A549 (cell line): ENCODE results near the gene ASCL2. TPM values are rescaled to one million over a fixed set of nuclear protein-coding genes. Genes with fewer than 3 reads are reported as not detected.

Experiments used
- ATAC-seq, 2 experiments: fragments of 200-7000 bp in 1 of 2; fragments of >200 bp in 1 of 2; cut with Nextera tagmentation in 1 of 2; cut with Tn5 transposase in 1 of 2; 3 replicates each; pipeline versions ENCODE4 v1.8.0 to v1.9.1; 2018 to 2020; ENCODE audit warnings: mild to moderate bottlenecking in 1 of 2, moderate library complexity in 1 of 2
- CTCF ChIA-PET: fragments of 300-600 bp; sonication (Branson Sonifier 250); formaldehyde crosslinking; extraction: SDS; loops from one replicate; lab custom pipeline; 2021; ENCODE audit warnings: antibody characterized with exemption, inconsistent platforms; lab: Yijun Ruan, JAX
- POLR2A ChIA-PET: fragments of 350-600 bp; formaldehyde crosslinking; extraction: SDS; loops from one replicate; lab custom pipeline; 2021; ENCODE audit warnings: antibody characterized with exemption, inconsistent platforms; lab: Yijun Ruan, JAX
- DNase-seq, 2 experiments: peaks; one replicate each; pipeline versions ENCODE4 v3.0.0 to v3.0.0-alpha.2; 2011 to 2016; ENCODE audit warnings: low read depth in 1 of 2, low spot score in 1 of 2
- FAIRE-seq: peaks from 2 replicates; lab custom pipeline; 2011; peaks lifted over from hg19 to GRCh38; lab: Jason Lieb, UNC
- H3K27ac ChIP-seq, 2 experiments: fragments of >200 bp; sonication (Bioruptor Twin); formaldehyde crosslinking; 3 replicates each; pipeline ENCODE4 v1.5.1; 2016 to 2017
- H3K4me1 ChIP-seq: fragments of >200 bp; sonication (Bioruptor Twin); formaldehyde crosslinking; 3 replicates; pipeline ENCODE4 v1.6.1; 2016
- H3K4me2 ChIP-seq: fragments of >200 bp; sonication (Bioruptor Twin); formaldehyde crosslinking; 3 replicates; pipeline ENCODE4 v1.6.1; 2016
- H3K4me3 ChIP-seq: fragments of >200 bp; sonication (Bioruptor Twin); formaldehyde crosslinking; 3 replicates; pipeline ENCODE4 v1.5.1; 2016
- H3K9me3 ChIP-seq: fragments of >200 bp; sonication (Bioruptor Twin); formaldehyde crosslinking; 3 replicates; pipeline ENCODE4 v1.6.1; 2016
- CBX2 ChIP-seq: fragments of 200-600 bp; sonication (generic); IDR thresholded peaks from 2 replicates; pipeline ENCODE4 v1.6.1; 2016; ENCODE audit warnings: low read depth, mild to moderate bottlenecking, borderline replicate concordance
- CEBPB ChIP-seq, 2 experiments: fragments of >200 bp in 1 of 2; sonication (Bioruptor Twin) in 1 of 2; formaldehyde crosslinking in 1 of 2; IDR thresholded peaks; 2 replicates each; pipeline ENCODE4 v1.6.1; 2012 to 2016
- CHD2 ChIP-seq: fragments of 150-350 bp; IDR thresholded peaks from 2 replicates; pipeline ENCODE4 v1.6.1; 2014; ENCODE audit warnings: low read length; ENCODE audit not compliant: partially characterized antibody
- CHD4 ChIP-seq: fragments of 200-600 bp; sonication (generic); IDR thresholded peaks from 2 replicates; pipeline ENCODE4 v1.6.1; 2016; ENCODE audit warnings: antibody characterized with exemption, mild to moderate bottlenecking, borderline replicate concordance
- EHMT2 ChIP-seq: fragments of 200-600 bp; sonication (generic); IDR thresholded peaks from 2 replicates; pipeline ENCODE4 v1.6.1; 2016; ENCODE audit warnings: antibody characterized with exemption, low read depth, mild to moderate bottlenecking, moderate library complexity
- ELK1 ChIP-seq: fragments of 150-350 bp; IDR thresholded peaks from 2 replicates; pipeline ENCODE4 v1.6.1; 2014; ENCODE audit warnings: low read depth, mild to moderate bottlenecking, low read length
- ESRRA ChIP-seq: fragments of 150-350 bp; IDR thresholded peaks from 2 replicates; pipeline ENCODE4 v1.6.1; 2014; ENCODE audit warnings: mild to moderate bottlenecking, low read length, borderline replicate concordance
- GATA3 ChIP-seq: IDR thresholded peaks from 2 replicates; pipeline ENCODE4 v1.6.1; 2012; ENCODE audit warnings: borderline replicate concordance
- HOXB13 ChIP-seq: fragments of 250-450 bp; sonication (Bioruptor Pico); IDR thresholded peaks from 2 replicates; pipeline ENCODE4 v1.5.0; 2020; ENCODE audit warnings: low read depth, mild to moderate bottlenecking, moderate library complexity
- JUN ChIP-seq, 2 experiments: fragments of >200 bp; sonication (Bioruptor Twin); formaldehyde crosslinking; IDR thresholded peaks; 2 replicates in 1 of 2; 3 replicates in 1 of 2; pipeline ENCODE4 v1.6.1; 2016 to 2017
- KDM1A ChIP-seq: fragments of 200-600 bp; sonication (generic); IDR thresholded peaks from 2 replicates; pipeline ENCODE4 v1.6.1; 2016; ENCODE audit warnings: low read depth, mild to moderate bottlenecking
- KDM5A ChIP-seq: fragments of 200-600 bp; sonication (generic); IDR thresholded peaks from 2 replicates; pipeline ENCODE4 v1.6.1; 2016; ENCODE audit warnings: antibody characterized with exemption, mild to moderate bottlenecking
- MAZ ChIP-seq: fragments of 150-350 bp; IDR thresholded peaks from 2 replicates; pipeline ENCODE4 v1.6.1; 2014; ENCODE audit warnings: antibody characterized with exemption, low read depth, low read length, borderline replicate concordance
- MYC ChIP-seq: IDR thresholded peaks from 2 replicates; pipeline ENCODE4 v1.6.1; 2012; ENCODE audit warnings: mild to moderate bottlenecking, inconsistent platforms, low read length, improper control_type of control experiment, borderline replicate concordance
- NFE2L2 ChIP-seq: fragments of 150-350 bp; conservative IDR thresholded peaks from 2 replicates; pipeline ENCODE4 v1.6.1; 2014; ENCODE audit warnings: low read length
- POLR2A ChIP-seq: IDR thresholded peaks from 2 replicates; pipeline ENCODE4 v1.6.1; 2012; ENCODE audit warnings: mild to moderate bottlenecking, low read length
- POLR2AphosphoS2 ChIP-seq: conservative IDR thresholded peaks from 2 replicates; pipeline ENCODE4 v1.6.1; 2012; ENCODE audit warnings: low read length, improper control_type of control experiment, inconsistent platforms
- RARB ChIP-seq: fragments of 250-450 bp; sonication (Bioruptor Pico); IDR thresholded peaks from 2 replicates; pipeline ENCODE4 v1.8.0; 2021; ENCODE audit warnings: mild to moderate bottlenecking, moderate library complexity
- RFX5 ChIP-seq: fragments of 450-650 bp; IDR thresholded peaks from 2 replicates; pipeline ENCODE4 v1.7.1; 2014; ENCODE audit warnings: antibody characterized with exemption, mild to moderate bottlenecking, moderate library complexity
- TP53 ChIP-seq: fragments of 250-450 bp; sonication (Bioruptor Pico); IDR thresholded peaks from 2 replicates; pipeline ENCODE4 v1.5.0; 2021; ENCODE audit warnings: mild to moderate bottlenecking, moderate library complexity
- ZC3H11A ChIP-seq: fragments of 450-650 bp; IDR thresholded peaks from 2 replicates; pipeline ENCODE4 v1.6.1; 2014; ENCODE audit warnings: antibody characterized with exemption, mild to moderate bottlenecking
- ZNF302 ChIP-seq: fragments of 250-450 bp; sonication (Bioruptor Pico); IDR thresholded peaks from 2 replicates; pipeline ENCODE4 v1.9.0; 2021; ENCODE audit warnings: inconsistent platforms, mild to moderate bottlenecking, moderate library complexity
- WGBS: methylation state at CpG from one replicate; pipeline ENCODE4 v1.1.6; 2017; ENCODE audit errors: missing lambda C conversion rate; 5-methylcytosine and 5-hydroxymethylcytosine counted together
- polyA plus RNA-seq, 4 experiments: library from polyadenylated mRNA; depleted of rRNA in 3 of 4; stranded (reverse); fragments of >200 nt; fragmentation: RNase III in 1 of 4; extraction: RNeasy Plus Mini Kit Qiagen cat#74134 plus additional on column Dnase treatment in 1 of 4; gene quantifications; 2 replicates in 3 of 4; 3 replicates in 1 of 4; pipeline ENCODE4 v1.2.3, GENCODE V29; 2011 to 2017
- TF ChIP-seq, protein P1 (sequence below): fragments of >200 bp; sonication (Bioruptor Twin); formaldehyde crosslinking; IDR thresholded peaks from 3 replicates; pipeline ENCODE4 v1.6.1; 2016
- TF ChIP-seq, protein P2 (sequence below): fragments of 250-450 bp; sonication (Bioruptor Pico); IDR thresholded peaks from 2 replicates; pipeline ENCODE4 v1.5.0; 2021; ENCODE audit warnings: mild to moderate bottlenecking, moderate library complexity, borderline replicate concordance

ASCL2 gene
- polyA plus RNA-seq, 2 of the 4 experiments (the other 2 are of a cell fraction) = not detected

DNA sequence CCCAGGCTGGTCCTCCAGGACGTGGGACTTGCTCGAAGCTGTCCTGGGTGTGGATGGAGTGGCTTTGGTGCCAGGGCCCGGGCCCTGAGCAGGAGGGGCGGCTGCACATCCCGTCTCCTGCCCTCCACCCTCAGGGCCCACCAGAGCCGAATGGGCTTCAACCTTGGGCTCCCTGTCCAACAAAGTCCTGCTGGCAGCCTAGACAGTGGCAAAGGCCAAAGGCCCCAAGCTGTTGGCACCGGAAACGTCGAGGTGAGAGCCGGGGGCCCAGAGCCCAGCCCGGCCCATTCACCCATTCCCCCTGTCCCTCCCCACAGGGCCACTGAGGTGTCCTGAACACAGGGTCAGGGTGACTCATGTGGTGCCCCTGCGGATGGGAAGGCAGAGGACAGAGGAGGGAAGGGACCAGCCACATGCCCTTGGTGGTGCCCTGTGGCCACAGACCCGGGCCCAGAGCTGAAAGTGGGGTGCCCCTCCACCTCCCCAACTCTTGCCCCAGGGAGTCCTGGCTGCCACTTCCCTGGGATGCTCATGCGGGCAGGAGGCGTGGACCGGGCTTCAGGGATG is 40.5 kb upstream of the ASCL2 start:
- DNase-seq (no peak), FAIRE-seq (no peak), ATAC-seq (no peak)
- Histone ChIP-seq H3K4me3 (no peak overlapping the region), H3K4me1 (peaks cover 4% of the 10 kb centered on the region; the same call in 1 of the 3 replicates), H3K27ac (no peak overlapping the region), H3K4me2 (no peak overlapping the region), H3K9me3 (no peaks in the 10 kb centered on the region)
- TF ChIP-seq KDM1A (no peak), ZNF302 (CRISPR knock-in tag) (no peak), NFE2L2 (no peak), HOXB13 (CRISPR knock-in tag) (no peak), GATA3 (no peak), JUN (IDR thresholded peaks at IDR 0.05) (no peak), TP53 (no peak), MAZ (no peak), CEBPB (IDR thresholded peaks at IDR 0.05) (no peak), KDM5A (no peak)
- 65% methylated on average over 7 of the region's 16 CpGs for WGBS
- ChIA-PET CTCF (interaction anchor here (0.9 to 30.6 kb wide), 8 partner anchors 12 to 222 kb away, joined by 3 to 903 read pairs (median 6); partner anchors contain the start of gene TSSC4), POLR2A (interaction anchor here (1.3 kb wide), 1 partner anchor 66 kb away, joined by 4 read pairs; the partner anchor contains the start of gene CD81)

- no peak for DNase-seq
- H3K4me2 ChIP-seq = no peak overlapping the region
- no peak for ATAC-seq
- no peak overlapping the region for H3K4me3 ChIP-seq
- no peaks in the 10 kb centered on the region for H3K9me3 ChIP-seq
- TF ChIP-seq ESRRA = no peak
- no peak for TF ChIP-seq MYC
- no peak for TF ChIP-seq CHD2
- no peak for TF ChIP-seq POLR2AphosphoS2
- no peak for TF ChIP-seq KDM1A
- TF ChIP-seq CBX2 = no peak
- no peak for TF ChIP-seq CEBPB (IDR thresholded peaks at IDR 0.05)
- TF ChIP-seq ELK1 = no peak
- TF ChIP-seq, protein P1, sequence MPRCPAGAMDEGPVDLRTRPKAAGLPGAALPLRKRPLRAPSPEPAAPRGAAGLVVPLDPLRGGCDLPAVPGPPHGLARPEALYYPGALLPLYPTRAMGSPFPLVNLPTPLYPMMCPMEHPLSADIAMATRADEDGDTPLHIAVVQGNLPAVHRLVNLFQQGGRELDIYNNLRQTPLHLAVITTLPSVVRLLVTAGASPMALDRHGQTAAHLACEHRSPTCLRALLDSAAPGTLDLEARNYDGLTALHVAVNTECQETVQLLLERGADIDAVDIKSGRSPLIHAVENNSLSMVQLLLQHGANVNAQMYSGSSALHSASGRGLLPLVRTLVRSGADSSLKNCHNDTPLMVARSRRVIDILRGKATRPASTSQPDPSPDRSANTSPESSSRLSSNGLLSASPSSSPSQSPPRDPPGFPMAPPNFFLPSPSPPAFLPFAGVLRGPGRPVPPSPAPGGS = no peak
- TF ChIP-seq RARB (CRISPR knock-in tag) = no peak
- TF ChIP-seq EHMT2 = no peak
- TF ChIP-seq, protein P2, sequence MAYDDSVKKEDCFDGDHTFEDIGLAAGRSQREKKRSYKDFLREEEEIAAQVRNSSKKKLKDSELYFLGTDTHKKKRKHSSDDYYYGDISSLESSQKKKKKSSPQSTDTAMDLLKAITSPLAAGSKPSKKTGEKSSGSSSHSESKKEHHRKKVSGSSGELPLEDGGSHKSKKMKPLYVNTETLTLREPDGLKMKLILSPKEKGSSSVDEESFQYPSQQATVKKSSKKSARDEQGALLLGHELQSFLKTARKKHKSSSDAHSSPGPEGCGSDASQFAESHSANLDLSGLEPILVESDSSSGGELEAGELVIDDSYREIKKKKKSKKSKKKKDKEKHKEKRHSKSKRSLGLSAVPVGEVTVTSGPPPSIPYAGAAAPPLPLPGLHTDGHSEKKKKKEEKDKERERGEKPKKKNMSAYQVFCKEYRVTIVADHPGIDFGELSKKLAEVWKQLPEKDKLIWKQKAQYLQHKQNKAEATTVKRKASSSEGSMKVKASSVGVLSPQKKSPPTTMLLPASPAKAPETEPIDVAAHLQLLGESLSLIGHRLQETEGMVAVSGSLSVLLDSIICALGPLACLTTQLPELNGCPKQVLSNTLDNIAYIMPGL (CRISPR knock-in tag) = no peak
- no peak for TF ChIP-seq ZC3H11A
- no peak for TF ChIP-seq JUN (IDR thresholded peaks at IDR 0.05)
- TF ChIP-seq POLR2A = no peak
- no peak for TF ChIP-seq RFX5
- TF ChIP-seq CHD4 = no peak
- 86% methylated on average over 13 of the region's 16 CpGs for WGBS
- no peak overlapping the region for H3K27ac ChIP-seq
- CTCF ChIA-PET = interaction anchor here (0.6 to 30.6 kb wide), 8 partner anchors 11 to 222 kb away, joined by 3 to 903 read pairs (median 6); partner anchors contain the start of gene TSSC4
- peaks cover 4% of the 10 kb centered on the region; the same call in 1 of the 3 replicates for H3K4me1 ChIP-seq
- no peak for FAIRE-seq
- POLR2A ChIA-PET = interaction anchor here (1.2 kb wide), 1 partner anchor 68 kb away, joined by 4 read pairs; no protein-coding TSS in a partner anchor
Observed at GRCh38 chr11:2310073-2310785, 39.8 kb upstream of the ASCL2 start.
